ENCODE measurements around the gene LFNG. TPM values are rescaled to one million over a fixed set of nuclear protein-coding genes. Genes with fewer than 3 reads are reported as not detected.

LFNG gene
- total RNA-seq, 1 experiment from 2014 or later: 16.7 TPM

- DNase-seq (ENCODE audit: low read depth): no peak
- in situ Hi-C loops (cut with HindIII; ENCODE audit: low pct_unique_long_range_greater_than_20kb, low sequenced_read_pairs): no loop called here
Observed at GRCh38 chr7:2498708-2499107, 20.9 kb upstream of the LFNG start.

- in situ Hi-C loops (cut with HindIII; ENCODE audit: low pct_unique_long_range_greater_than_20kb, low sequenced_read_pairs): no loop called here
- DNase-seq (ENCODE audit: low read depth): no peak
Observed at GRCh38 chr7:2499181-2499580, 20.4 kb upstream of the LFNG start.

- in situ Hi-C loops (cut with HindIII; ENCODE audit: low pct_unique_long_range_greater_than_20kb, low sequenced_read_pairs): no loop called here
- DNase-seq (ENCODE audit: low read depth): no peak
Observed at GRCh38 chr7:2499719-2500430, 19.7 kb upstream of the LFNG start.

GRCh38 chr7:2500701-2501100 lies 18.9 kb upstream of the LFNG start:
- DNase-seq (ENCODE audit: low read depth): no peak
- in situ Hi-C loops (cut with HindIII; ENCODE audit: low pct_unique_long_range_greater_than_20kb, low sequenced_read_pairs): no loop called here

GRCh38 chr7:2501947-2502646 lies 17.5 kb upstream of the LFNG start:
- DNase-seq (ENCODE audit: low read depth): no peak
- in situ Hi-C loops (cut with HindIII; ENCODE audit: low pct_unique_long_range_greater_than_20kb, low sequenced_read_pairs): no loop called here

- DNase-seq (ENCODE audit: low read depth): no peak
Observed at GRCh38 chr7:2502647-2502966, 17.0 kb upstream of the LFNG start.

GRCh38 chr7:2503056-2503941 lies 16.3 kb upstream of the LFNG start:
- DNase-seq (ENCODE audit: low read depth): no peak
- in situ Hi-C loops (cut with HindIII; ENCODE audit: low pct_unique_long_range_greater_than_20kb, low sequenced_read_pairs): no loop called here

More at GRCh38 chr7:2502647-2502966, 17.0 kb upstream of the LFNG start:
- in situ Hi-C loops (cut with HindIII; ENCODE audit: low pct_unique_long_range_greater_than_20kb, low sequenced_read_pairs): no loop called here

GRCh38 chr7:2504128-2504888 lies 15.3 kb upstream of the LFNG start:
- in situ Hi-C loops (cut with HindIII; ENCODE audit: low pct_unique_long_range_greater_than_20kb, low sequenced_read_pairs): no loop called here
- DNase-seq (ENCODE audit: low read depth): no peak

- DNase-seq (ENCODE audit: low read depth): no peak
- in situ Hi-C loops (cut with HindIII; ENCODE audit: low pct_unique_long_range_greater_than_20kb, low sequenced_read_pairs): no loop called here
Observed at GRCh38 chr7:2504889-2505375, 14.6 kb upstream of the LFNG start.

GRCh38 chr7:2505401-2505800 lies 14.2 kb upstream of the LFNG start:
- DNase-seq (ENCODE audit: low read depth): no peak
- in situ Hi-C loops (cut with HindIII; ENCODE audit: low pct_unique_long_range_greater_than_20kb, low sequenced_read_pairs): no loop called here

- in situ Hi-C loops (cut with HindIII; ENCODE audit: low pct_unique_long_range_greater_than_20kb, low sequenced_read_pairs): no loop called here
- no peak for DNase-seq (ENCODE audit: low read depth)
Observed at GRCh38 chr7:2507208-2507916, 12.2 kb upstream of the LFNG start.

- no peak for DNase-seq (ENCODE audit: low read depth)
- in situ Hi-C loops (cut with HindIII; ENCODE audit: low pct_unique_long_range_greater_than_20kb, low sequenced_read_pairs): no loop called here
Observed at GRCh38 chr7:2507917-2508306, 11.7 kb upstream of the LFNG start.

- no peak for DNase-seq (ENCODE audit: low read depth)
Observed at GRCh38 chr7:2508327-2509215, 11.0 kb upstream of the LFNG start.

GRCh38 chr7:2509298-2509906 lies 10.2 kb upstream of the LFNG start:
- no peak for DNase-seq (ENCODE audit: low read depth)
- in situ Hi-C loops (cut with HindIII; ENCODE audit: low pct_unique_long_range_greater_than_20kb, low sequenced_read_pairs): no loop called here

More at GRCh38 chr7:2508327-2509215, 11.0 kb upstream of the LFNG start:
- in situ Hi-C loops (cut with HindIII; ENCODE audit: low pct_unique_long_range_greater_than_20kb, low sequenced_read_pairs): no loop called here

- in situ Hi-C loops (cut with HindIII; ENCODE audit: low pct_unique_long_range_greater_than_20kb, low sequenced_read_pairs): no loop called here
Observed at GRCh38 chr7:2510130-2510776, 9.3 kb upstream of the LFNG start.

More at GRCh38 chr7:2510130-2510776, 9.3 kb upstream of the LFNG start:
- DNase-seq (ENCODE audit: low read depth): no peak
